GM18951 (cell line): ENCODE measurements around the gene PTGER4.
"Not testable (repeated sequence)": the region's sequence is repeated elsewhere in the genome, so short reads cannot be mapped to it uniquely, and the experiment has no call there.

Experiments
- POLR2A ChIP-seq: IDR thresholded peaks from 4 replicates; pipeline ENCODE4 v1.6.1; 2011; ENCODE audit warnings: mild to moderate bottlenecking; ENCODE audit not compliant: insufficient read length, insufficient read depth; ENCODE audit errors: extremely low read depth
- in situ Hi-C: fragments of 300-500 bp; cut with MboI; formaldehyde crosslinking; loops from one replicate; pipeline ENCODE4 v1.12.0; 2022; ENCODE audit warnings: low sequenced_read_pairs, mixed read lengths, inconsistent platforms; ENCODE audit not compliant: unreplicated experiment

The PTGER4 gene

GRCh38 chr5:40655138-40655537 lies 24.6 kb upstream of the PTGER4 start:
- in situ Hi-C loops, result no loop called here
- no peak for TF ChIP-seq POLR2A

GRCh38 chr5:40656091-40656490 lies 23.6 kb upstream of the PTGER4 start:
- in situ Hi-C loops, result not testable (repeated sequence)

GRCh38 chr5:40656766-40657165 lies 22.9 kb upstream of the PTGER4 start:
- no peak for TF ChIP-seq POLR2A
- in situ Hi-C loops, result no loop called here

GRCh38 chr5:40660751-40661150 lies 19.0 kb upstream of the PTGER4 start:
- TF ChIP-seq POLR2A, result no peak
- in situ Hi-C loops, result no loop called here

- TF ChIP-seq POLR2A, result no peak
- in situ Hi-C loops, result no loop called here
These were observed 13.9 kb upstream of the PTGER4 start for GRCh38 chr5:40665635-40666298.

- TF ChIP-seq POLR2A, result no peak
- in situ Hi-C loops, result no loop called here
These were observed 13.1 kb upstream of the PTGER4 start for GRCh38 chr5:40666657-40667056.

- TF ChIP-seq POLR2A, result no peak
- in situ Hi-C loops, result no loop called here
These were observed 12.5 kb upstream of the PTGER4 start for GRCh38 chr5:40667161-40667663.

- no peak for TF ChIP-seq POLR2A
- in situ Hi-C loops, result no loop called here
These were observed 9.9 kb upstream of the PTGER4 start for GRCh38 chr5:40669606-40670390.

GRCh38 chr5:40672425-40672824 lies 7.3 kb upstream of the PTGER4 start:
- TF ChIP-seq POLR2A, result no peak

GRCh38 chr5:40674661-40675235 lies 5.0 kb upstream of the PTGER4 start:
- in situ Hi-C loops, result no loop called here
- no peak for TF ChIP-seq POLR2A

More at GRCh38 chr5:40672425-40672824, 7.3 kb upstream of the PTGER4 start:
- in situ Hi-C loops, result no loop called here

- TF ChIP-seq POLR2A, result no peak
- in situ Hi-C loops, result no loop called here
These were observed 4.2 kb upstream of the PTGER4 start for GRCh38 chr5:40675396-40676133.

GRCh38 chr5:40676613-40677343 lies 2.9 kb upstream of the PTGER4 start:
- in situ Hi-C loops, result no loop called here
- no peak for TF ChIP-seq POLR2A
